Loucy (cell line): Measurements from ENCODE around the gene MAGEB1.

Experiments
- H2AFZ ChIP-seq: fragments of 200-600 bp; sonication (generic); 2 replicates; pipeline ENCODE4 v1.6.0; 2016; ENCODE audit warnings: antibody characterized with exemption, mild to moderate bottlenecking, low read length, moderate library complexity
- H3F3A ChIP-seq: fragments of 200-600 bp; 2 replicates; pipeline ENCODE4 v1.6.0; 2016; ENCODE audit warnings: antibody characterized with exemption, low read depth, mild to moderate bottlenecking
- H3K27me3 ChIP-seq: fragments of 200-600 bp; sonication (generic); 2 replicates; pipeline ENCODE4 v1.6.1; 2014; ENCODE audit warnings: low read length, mild to moderate bottlenecking; ENCODE audit not compliant: insufficient read depth, poor library complexity, severe bottlenecking
- H3K36me3 ChIP-seq: fragments of 200-600 bp; sonication (generic); 2 replicates; pipeline ENCODE4 v1.6.1; 2016; ENCODE audit warnings: low read length; ENCODE audit not compliant: insufficient read depth
- H3K4me1 ChIP-seq: fragments of 200-600 bp; sonication (generic); 2 replicates; pipeline ENCODE4 v1.5.1; 2014; ENCODE audit warnings: low read length, mild to moderate bottlenecking; ENCODE audit not compliant: insufficient read depth, poor library complexity, severe bottlenecking
- H3K4me2 ChIP-seq: fragments of 200-600 bp; sonication (generic); 2 replicates; pipeline ENCODE4 v1.6.0; 2014; ENCODE audit warnings: antibody characterized with exemption, low read length, low read depth, mild to moderate bottlenecking; ENCODE audit not compliant: poor library complexity, severe bottlenecking
- H3K4me3 ChIP-seq: fragments of 200-600 bp; sonication (generic); 2 replicates; pipeline ENCODE4 v1.5.1; 2014; ENCODE audit warnings: low read length, mild to moderate bottlenecking, mixed read lengths; ENCODE audit not compliant: poor library complexity, severe bottlenecking
- H3K79me2 ChIP-seq: fragments of 200-600 bp; sonication (generic); 2 replicates; pipeline ENCODE4 v1.6.1; 2014; ENCODE audit warnings: low read length; ENCODE audit not compliant: insufficient read depth
- H3K9ac ChIP-seq: fragments of 200-600 bp; sonication (generic); 2 replicates; pipeline ENCODE4 v1.6.0; 2014; ENCODE audit warnings: mild to moderate bottlenecking, low read depth, low read length, moderate library complexity; ENCODE audit not compliant: poor library complexity, severe bottlenecking
- H3K9me2 ChIP-seq: fragments of 200-600 bp; sonication (generic); replicated peaks from 2 replicates; pipeline ENCODE4 v1.6.1; 2016; ENCODE audit warnings: low read depth, low read length, mixed read lengths
- H3K9me3 ChIP-seq: fragments of 200-600 bp; sonication (generic); 2 replicates; pipeline ENCODE4 v1.6.1; 2014; ENCODE audit warnings: mild to moderate bottlenecking, antibody characterized with exemption, low read length, low read depth; ENCODE audit not compliant: insufficient read depth
- H4K20me1 ChIP-seq: fragments of 200-600 bp; sonication (generic); 2 replicates; pipeline ENCODE4 v1.6.0; 2014; ENCODE audit warnings: antibody characterized with exemption, low read length, mild to moderate bottlenecking; ENCODE audit not compliant: insufficient read depth, poor library complexity, severe bottlenecking
- CTCF ChIP-seq: fragments of 200-600 bp; sonication (generic); conservative IDR thresholded peaks from 2 replicates; pipeline ENCODE4 v1.5.1; 2014; ENCODE audit warnings: mild to moderate bottlenecking, antibody characterized with exemption, low read length
- EZH2phosphoT487 ChIP-seq: fragments of 200-600 bp; IDR thresholded peaks from 2 replicates; pipeline ENCODE4 v1.6.1; 2018; ENCODE audit warnings: antibody characterized with exemption, mild to moderate bottlenecking, moderate library complexity, borderline replicate concordance

Gene MAGEB1

GRCh38 chrX:30241724-30242415 is 5.1 kb upstream of the MAGEB1 start, which contains the start of gene MAGEB4:
Gene MAGEB4 (plus strand): TSS chrX:30242000. CDS start chrX:30242136, 136 bp downstream.
- Histone ChIP-seq H3K9me3 (no peaks in the 10 kb centered on the region), H3K9me2 (no peaks in the 10 kb centered on the region), H2AFZ (peak within 1 kb of the TSS; percentile 39; the same call in 1 of the 2 replicates), H3K27me3 (no peaks in the 10 kb centered on the region), H3K4me3 (no peak within 1 kb of the TSS), H3K4me1 (peaks cover 2% of the 10 kb centered on the region), H3K79me2 (no peaks in the 10 kb centered on the region), H3K4me2 (no peak within 1 kb of the TSS), H3F3A (no peaks in the 10 kb centered on the region), H4K20me1 (no peaks in the 10 kb centered on the region), H3K9ac (no peak within 1 kb of the TSS), H3K36me3 (no peaks in the 10 kb centered on the region)
- TF ChIP-seq CTCF (no peak), EZH2phosphoT487 (no peak)

GRCh38 chrX:30248854-30249253 is 1.9 kb downstream of the MAGEB1 start:
- peaks cover under 1% of the 10 kb centered on the region for H3K4me1 ChIP-seq
- H2AFZ ChIP-seq = no peak overlapping the region
- no peak overlapping the region for H3K4me3 ChIP-seq
- H3K9me3 ChIP-seq = no peaks in the 10 kb centered on the region
- H3K9me2 ChIP-seq = no peaks in the 10 kb centered on the region
- H3K27me3 ChIP-seq = no peaks in the 10 kb centered on the region
- no peaks in the 10 kb centered on the region for H3K79me2 ChIP-seq
- H3K36me3 ChIP-seq = no peaks in the 10 kb centered on the region
- H3K9ac ChIP-seq = no peak overlapping the region
- no peak overlapping the region for H3K4me2 ChIP-seq
- no peak for TF ChIP-seq CTCF
- TF ChIP-seq EZH2phosphoT487 = no peak
- H3F3A ChIP-seq = no peaks in the 10 kb centered on the region
- no peaks in the 10 kb centered on the region for H4K20me1 ChIP-seq

GRCh38 chrX:30253257-30253656 is 6.3 kb downstream of the MAGEB1 start:
- H4K20me1 ChIP-seq = no peaks in the 10 kb centered on the region
- H3K27me3 ChIP-seq = no peaks in the 10 kb centered on the region
- no peak overlapping the region for H3K4me2 ChIP-seq
- H3K9ac ChIP-seq = no peak overlapping the region
- H3K4me3 ChIP-seq = no peak overlapping the region
- H3K9me2 ChIP-seq = no peaks in the 10 kb centered on the region
- H3F3A ChIP-seq = no peaks in the 10 kb centered on the region
- H3K4me1 ChIP-seq = no peaks in the 10 kb centered on the region
- H3K9me3 ChIP-seq = 0 out of 2 replicates have a peak, but pooled peaks cover 3% of the 10 kb centered on the region
- no peak for TF ChIP-seq CTCF
- no peak for TF ChIP-seq EZH2phosphoT487
- no peaks in the 10 kb centered on the region for H3K36me3 ChIP-seq
- no peaks in the 10 kb centered on the region for H3K79me2 ChIP-seq
- no peak overlapping the region for H2AFZ ChIP-seq
